HG03439 (cell line): ENCODE results near the gene GBX2.

Experiments
- ATAC-seq: cut with Tn5 transposase; IDR thresholded peaks from one replicate; pipeline ENCODE4 v1.9.1; 2021; ENCODE audit warnings: mild to moderate bottlenecking, moderate library complexity; ENCODE audit not compliant: unreplicated experiment

Gene GBX2

GRCh38 chr2:236120829-236121228 lies 47.4 kb downstream of the GBX2 start:
- ATAC-seq: no peak

- no peak for ATAC-seq
Observed at GRCh38 chr2:236120141-236120601, 48.0 kb downstream of the GBX2 start.

GRCh38 chr2:236119476-236119875 lies 48.7 kb downstream of the GBX2 start:
- ATAC-seq: no peak

DNA sequence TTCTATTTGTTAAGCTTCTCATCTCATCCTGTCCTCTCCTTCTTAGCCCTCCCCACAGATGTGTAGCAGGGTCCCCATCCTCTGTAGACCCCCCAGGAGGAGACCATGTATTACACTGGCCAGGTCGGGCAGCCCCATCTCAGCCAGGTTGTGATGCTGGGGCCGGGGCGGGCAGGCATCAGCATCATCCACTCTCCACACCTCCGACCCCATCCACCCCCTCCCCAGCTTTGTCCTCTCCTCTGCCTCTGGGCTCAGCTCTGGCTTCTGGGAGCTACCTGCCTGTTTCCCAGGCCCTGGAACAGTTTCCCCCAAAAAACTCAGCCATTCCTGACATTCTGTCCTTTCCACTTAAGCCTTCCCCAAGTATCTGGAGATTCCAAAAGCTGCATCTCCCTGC lies 49.2 kb downstream of the GBX2 start:
- ATAC-seq: no peak

- no peak for ATAC-seq
Observed at GRCh38 chr2:236117861-236118269, 50.3 kb downstream of the GBX2 start.

DNA sequence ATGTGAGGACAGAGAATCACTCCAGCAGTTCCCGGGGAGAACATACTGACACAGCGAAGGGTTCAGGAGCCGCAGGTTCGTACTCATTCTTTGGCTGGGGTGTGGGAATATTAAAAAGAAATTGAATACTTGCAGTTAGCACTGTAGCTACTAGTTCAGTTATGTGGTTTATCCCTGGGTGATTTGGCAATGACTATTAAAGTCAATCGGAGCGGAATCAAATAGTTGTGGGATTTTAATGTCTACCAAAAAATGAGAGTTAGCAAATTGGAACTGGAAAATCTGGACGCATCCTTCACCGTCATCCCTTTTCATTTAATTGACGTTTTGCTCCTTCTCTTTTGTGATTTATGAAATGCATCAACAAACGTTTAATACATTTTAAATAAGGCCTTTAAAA lies 50.8 kb downstream of the GBX2 start:
- ATAC-seq: no peak
